Body of pancreas (tissue), 4 donors: ENCODE measurements around the gene TTYH2.

Source experiments
- CTCF ChIP-seq, 7 experiments: fragments of 450-650 bp in 4 of 7; fragments of 200-600 bp in 3 of 7; sonication (generic) in 3 of 7; IDR thresholded peaks; one replicate each; pipeline ENCODE4 v1.5.1; 2016 to 2019; ENCODE audit warnings: antibody characterized with exemption in 7 of 7
- POLR2A ChIP-seq, 3 donors: fragments of 450-650 bp; IDR thresholded peaks; one replicate each; pipeline ENCODE4 v1.6.1; 2016; ENCODE audit warnings: antibody characterized with exemption in 3 of 3, mild to moderate bottlenecking in 2 of 3

DNA sequence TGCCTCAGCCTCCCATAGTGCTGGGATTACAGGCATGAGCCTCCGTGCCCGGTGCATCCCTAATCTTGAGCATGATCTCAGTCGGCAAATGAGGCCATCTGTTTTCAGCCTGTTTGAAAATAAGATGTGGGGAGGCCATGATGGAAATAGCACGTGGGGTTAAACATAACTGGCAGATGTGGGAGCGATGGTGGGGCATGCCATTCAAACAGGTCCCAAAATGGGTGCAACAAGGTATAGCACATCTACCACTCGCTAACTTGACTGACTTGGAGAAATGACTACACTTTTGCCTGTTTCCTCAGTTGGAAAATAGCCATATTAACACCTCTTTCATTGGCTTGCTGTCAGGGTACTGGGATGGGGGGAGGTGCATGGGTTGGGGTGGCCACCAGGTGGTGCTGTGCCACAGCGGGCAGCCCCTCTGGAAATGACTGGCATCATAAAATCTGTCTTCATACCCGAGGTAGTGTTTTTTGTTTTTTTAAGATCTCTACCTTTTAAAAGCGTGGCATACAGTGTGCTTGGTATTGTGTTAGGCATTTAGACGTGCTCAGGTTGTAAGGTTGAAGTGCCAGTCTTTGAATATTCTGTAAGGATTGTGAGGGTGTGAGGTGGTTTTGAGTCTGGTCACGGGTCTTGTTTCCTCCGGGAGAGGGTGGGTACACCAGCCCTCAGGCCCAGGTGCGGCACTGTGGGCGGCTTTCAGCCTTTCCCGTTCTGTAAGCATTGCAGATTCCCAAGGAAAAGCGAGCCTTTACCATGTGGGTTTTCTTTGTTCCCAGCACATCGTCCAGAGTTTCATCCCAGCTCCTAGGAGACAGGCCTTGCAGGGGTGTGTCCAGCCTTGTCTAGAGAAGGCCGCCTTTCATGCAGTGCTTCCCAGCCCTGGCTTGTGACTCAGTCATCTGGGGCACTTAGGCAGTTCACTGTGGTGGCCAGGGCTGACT is 2.9 kb upstream of the TTYH2 start:
- TF ChIP-seq CTCF (IDR thresholded peaks at IDR 0.05) (peak; percentile 93 to 100 (median 95)), POLR2A (IDR thresholded peaks at IDR 0.05) (peak in 2 of 3 donors; percentile 4 to 22)
